Epithelial cell of proximal tubule (primary cell): ENCODE results near the gene SDCBP2. TPM values are rescaled to one million over a fixed set of nuclear protein-coding genes. Genes with fewer than 3 reads are reported as not detected.

Experiments used
- DNase-seq: peaks from one replicate; pipeline ENCODE4 v3.0.0-alpha.2; 2011; ENCODE audit warnings: low read depth
- H3K4me3 ChIP-seq: 2 replicates; pipeline ENCODE4 v1.5.1; 2011; ENCODE audit warnings: low read depth, mild to moderate bottlenecking, low read length
- total RNA-seq: library from RNA; depleted of rRNA; stranded (reverse); fragments of >200 nt; gene quantifications from 2 replicates; pipeline ENCODE4 v1.2.3, GENCODE V29; 2015
- TF ChIP-seq, protein P1 (sequence below): conservative IDR thresholded peaks from 2 replicates; pipeline ENCODE4 v1.5.1; 2012; ENCODE audit warnings: low read depth, mild to moderate bottlenecking, low read length

Gene SDCBP2
- total RNA-seq, 1 donor from 2014 or later: 5.1 TPM

DNA sequence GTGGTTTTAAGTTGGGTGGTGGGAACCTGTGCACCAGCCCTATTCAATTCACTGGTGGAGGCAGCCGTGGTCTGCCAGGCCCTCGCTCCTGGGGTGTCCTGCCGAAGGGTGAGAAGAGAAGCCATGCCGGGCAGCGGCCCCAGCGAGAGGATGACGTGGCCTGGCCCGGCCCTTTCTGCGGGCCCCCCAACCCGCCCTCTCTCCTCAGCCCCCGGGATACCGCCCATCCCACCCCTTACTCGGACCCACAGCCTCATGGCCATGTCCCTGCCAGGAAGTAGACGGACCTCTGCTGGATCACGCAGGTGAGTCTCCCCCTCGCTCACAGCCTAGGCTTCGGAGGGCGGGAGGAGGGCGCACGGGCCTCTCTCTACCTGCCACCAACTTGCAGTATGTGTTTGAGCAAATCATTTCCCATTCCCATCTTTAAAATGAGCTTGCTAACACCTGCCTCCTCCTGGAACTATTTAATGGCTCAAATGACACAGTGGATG is 32.8 kb downstream of the SDCBP2 start:
- TF ChIP-seq, protein P1, sequence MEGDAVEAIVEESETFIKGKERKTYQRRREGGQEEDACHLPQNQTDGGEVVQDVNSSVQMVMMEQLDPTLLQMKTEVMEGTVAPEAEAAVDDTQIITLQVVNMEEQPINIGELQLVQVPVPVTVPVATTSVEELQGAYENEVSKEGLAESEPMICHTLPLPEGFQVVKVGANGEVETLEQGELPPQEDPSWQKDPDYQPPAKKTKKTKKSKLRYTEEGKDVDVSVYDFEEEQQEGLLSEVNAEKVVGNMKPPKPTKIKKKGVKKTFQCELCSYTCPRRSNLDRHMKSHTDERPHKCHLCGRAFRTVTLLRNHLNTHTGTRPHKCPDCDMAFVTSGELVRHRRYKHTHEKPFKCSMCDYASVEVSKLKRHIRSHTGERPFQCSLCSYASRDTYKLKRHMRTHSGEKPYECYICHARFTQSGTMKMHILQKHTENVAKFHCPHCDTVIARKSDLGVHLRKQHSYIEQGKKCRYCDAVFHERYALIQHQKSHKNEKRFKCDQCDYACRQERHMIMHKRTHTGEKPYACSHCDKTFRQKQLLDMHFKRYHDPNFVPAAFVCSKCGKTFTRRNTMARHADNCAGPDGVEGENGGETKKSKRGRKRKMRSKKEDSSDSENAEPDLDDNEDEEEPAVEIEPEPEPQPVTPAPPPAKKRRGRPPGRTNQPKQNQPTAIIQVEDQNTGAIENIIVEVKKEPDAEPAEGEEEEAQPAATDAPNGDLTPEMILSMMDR: no peak
- no peak for DNase-seq

DNA sequence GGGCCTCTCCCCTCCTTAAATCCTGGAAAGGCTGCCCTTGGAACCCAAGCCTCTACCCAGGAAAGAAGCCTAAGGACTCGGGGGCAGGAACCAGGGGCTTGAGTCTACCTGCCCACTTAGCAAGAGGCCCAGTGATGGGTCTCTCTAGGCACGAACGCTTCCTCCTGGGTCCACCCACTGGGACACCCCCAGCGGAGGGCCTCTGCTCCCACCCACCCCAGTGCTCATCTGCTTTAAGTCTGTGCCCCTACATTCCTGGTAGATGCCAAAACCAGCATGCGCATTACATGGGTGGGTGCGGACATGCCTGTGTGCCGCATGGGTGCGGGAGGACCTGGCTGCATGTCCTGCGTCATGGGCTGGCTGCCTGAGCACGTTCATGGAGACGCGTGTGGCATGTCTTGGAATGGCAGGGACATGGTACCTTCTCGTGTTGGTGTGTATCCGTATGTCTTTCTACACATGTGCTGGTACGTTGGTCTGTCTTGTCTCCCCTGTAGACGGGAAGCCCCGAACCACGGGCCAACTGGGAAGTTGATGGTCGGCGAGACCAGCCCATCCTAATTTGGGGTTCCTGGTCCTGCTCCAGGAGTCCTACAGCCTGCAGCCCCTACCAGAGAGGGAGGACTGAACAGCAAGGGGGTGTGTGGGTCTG is 33.5 kb downstream of the SDCBP2 start:
- TF ChIP-seq, protein P1: no peak
- no peak overlapping the region for H3K4me3 ChIP-seq
- no peak for DNase-seq

More for the DNA sequence above, 32.8 kb downstream of the SDCBP2 start:
- no peak overlapping the region for H3K4me3 ChIP-seq

DNA sequence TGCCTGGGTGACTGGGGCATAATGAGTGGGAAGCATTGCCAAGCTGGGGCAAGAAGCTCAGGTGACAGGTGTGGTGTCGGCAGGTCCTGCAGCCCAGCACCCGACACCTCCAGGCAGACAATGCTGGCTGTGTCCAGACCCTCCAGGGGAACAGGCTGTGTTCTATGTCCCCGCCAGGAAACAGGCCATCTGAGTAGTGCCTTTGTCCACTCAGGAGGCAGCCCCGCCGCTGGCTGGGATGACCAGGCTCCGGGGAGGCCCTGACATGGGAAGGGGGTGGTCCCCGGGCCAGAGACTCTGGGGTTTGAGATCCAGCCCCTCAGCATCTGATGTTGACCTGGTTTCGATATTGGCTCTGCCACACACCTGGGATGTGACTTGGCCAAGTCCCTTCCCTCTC is 34.4 kb downstream of the SDCBP2 start:
- DNase-seq: no peak
- TF ChIP-seq, protein P1: no peak
- H3K4me3 ChIP-seq: no peak overlapping the region

DNA sequence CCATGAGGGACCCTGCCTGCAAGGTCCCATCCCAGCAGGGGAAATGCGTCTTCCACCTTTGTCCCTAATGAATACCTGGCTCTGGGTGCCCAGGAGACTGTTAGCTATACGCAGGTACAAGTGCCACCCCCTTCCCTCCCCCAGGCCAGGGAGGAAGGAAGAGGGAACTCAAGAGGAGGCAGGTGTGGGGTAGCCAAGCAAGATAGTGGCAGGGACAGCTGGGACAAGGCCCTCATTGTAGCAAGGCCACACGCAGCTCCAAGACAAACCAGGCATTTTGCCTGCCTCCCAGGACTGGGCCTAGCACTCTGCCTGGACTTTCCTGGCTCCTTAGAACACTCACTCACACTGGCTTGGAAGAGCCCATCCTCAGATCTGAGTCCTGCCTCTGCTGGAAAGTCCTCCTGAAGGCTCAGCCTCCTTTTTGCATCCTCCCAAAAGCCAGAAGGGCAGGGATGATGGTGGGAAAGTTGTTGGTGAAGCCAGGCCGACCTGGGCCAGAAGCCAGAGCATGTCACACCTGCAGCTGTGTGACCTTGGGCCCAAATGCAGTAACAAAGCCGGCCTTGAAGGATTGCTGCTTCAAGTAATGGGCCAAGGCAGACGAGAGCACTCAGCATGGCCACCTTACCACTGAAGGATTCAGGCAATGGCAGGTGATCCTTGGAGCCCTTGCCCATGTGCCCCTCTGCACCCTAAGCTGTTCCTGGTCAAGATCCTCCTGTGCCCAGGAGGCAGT is 35.1 kb downstream of the SDCBP2 start:
- TF ChIP-seq, protein P1: no peak
- no peak for DNase-seq
- no peak overlapping the region for H3K4me3 ChIP-seq

DNA sequence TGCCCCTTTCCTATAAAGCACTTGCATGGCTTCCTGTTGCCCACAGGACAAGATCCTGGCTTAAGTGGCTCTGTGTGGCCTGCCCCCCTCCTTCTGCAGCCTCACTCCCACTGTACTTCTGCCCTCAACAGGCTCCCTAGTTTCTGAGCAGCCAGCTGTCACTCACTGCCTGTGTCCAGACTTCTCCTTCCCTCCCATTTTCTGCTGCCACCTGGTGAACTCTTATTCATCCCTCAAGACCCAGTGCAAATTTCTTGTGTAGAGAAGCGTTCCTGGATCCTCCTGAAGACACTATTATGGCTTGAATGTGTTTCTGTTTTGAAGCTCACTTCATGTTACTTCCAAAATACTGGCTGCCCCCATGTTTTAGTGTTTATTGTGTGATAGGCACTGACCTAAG is 36.3 kb downstream of the SDCBP2 start:
- TF ChIP-seq, protein P1: no peak
- no peak for DNase-seq
- no peak overlapping the region for H3K4me3 ChIP-seq

DNA sequence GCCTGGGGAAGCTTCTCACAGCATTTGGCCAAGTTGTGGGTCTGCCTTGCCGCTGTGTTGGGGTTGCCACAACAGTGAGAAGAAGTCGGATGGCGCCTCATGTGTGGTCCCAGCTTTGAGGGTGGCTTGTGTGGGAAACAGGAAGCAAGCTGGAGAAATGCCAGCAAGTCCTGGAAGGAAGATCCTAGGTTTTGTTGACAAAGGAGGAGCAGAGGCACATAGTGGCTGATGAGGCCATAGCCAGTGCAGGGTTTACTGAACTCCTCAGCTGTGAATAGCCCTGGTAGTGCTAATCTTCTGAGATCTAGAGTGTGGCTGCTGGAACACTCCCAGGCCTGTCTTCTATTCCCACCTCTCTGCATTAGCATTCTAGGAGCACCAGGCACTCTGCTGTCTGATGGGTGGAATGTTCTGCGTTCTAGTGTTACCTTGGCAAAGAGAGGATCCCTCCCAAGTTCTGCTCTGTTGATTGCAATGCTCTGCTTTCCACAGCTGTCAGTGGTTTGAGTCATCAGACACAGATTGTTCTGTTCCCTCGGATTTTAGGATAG is 37.7 kb downstream of the SDCBP2 start:
- TF ChIP-seq, protein P1: no peak
- DNase-seq: peak; percentile 23
- H3K4me3 ChIP-seq: no peak overlapping the region
